Amniotic stem cell (primary cell): ENCODE data around the gene PARVA.

Experiments used
- DNase-seq: peaks from one replicate; lab custom pipeline; 2025; lab: John Stamatoyannopoulos, UW

Gene PARVA

DNA sequence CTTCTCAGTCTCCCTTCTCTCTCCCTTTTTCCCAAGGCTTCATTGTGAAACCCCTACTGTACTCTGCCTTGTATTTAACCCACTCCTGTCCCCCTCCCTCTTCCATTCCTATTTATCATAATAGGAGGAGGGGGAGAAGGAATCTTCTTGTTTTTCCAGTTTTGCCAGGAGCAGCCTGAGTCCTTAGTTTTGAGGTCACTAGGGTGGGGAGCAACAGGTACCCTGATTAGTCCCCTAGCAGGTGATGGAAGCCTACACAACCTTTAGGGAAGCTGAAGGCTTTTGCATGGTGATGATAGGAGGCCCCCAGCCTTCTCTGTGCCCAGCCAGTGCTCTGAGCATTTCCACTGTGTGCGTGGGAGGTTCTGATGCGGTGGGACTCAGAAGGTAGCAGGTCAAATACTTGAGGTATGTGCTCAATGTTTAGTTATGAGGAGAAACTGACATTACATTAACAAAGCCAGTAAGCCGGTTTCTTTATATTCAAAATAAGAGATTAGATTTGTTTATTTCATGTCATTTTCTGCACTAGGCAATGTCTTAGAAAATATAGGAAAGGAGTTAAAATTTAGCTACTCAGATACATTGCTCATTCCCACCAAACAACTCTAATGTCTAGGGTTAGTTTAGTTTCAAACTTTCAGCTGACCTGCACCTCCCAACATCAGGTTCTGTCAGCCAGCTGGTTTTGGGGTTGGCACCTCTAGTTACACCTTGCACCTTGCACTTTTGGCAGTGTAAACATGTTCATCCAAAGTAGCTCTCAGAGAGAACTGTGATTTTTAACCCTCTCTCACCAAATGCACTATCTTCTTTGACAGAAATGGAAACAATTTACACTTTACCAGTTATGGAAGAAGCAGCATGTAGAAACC, 26.0 kb downstream of the PARVA start:
- DNase-seq: no peak

DNA sequence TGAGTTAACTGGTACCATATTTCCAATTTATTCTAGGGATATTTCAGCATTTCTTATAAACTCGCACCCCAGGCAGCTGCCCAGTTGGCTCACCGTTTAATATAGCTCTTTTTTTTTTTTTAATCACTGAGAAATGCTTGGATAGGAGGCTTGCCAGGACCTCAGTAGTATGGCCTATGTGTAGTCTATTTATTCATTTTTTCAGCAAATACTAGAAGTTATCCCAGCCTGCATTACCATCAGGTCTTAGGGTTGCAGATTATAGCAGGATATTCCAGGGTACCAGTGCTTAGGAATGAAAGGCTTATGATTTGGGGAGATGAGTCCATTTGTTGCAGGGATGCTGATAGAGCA, 26.6 kb downstream of the PARVA start:
- no peak for DNase-seq

DNA sequence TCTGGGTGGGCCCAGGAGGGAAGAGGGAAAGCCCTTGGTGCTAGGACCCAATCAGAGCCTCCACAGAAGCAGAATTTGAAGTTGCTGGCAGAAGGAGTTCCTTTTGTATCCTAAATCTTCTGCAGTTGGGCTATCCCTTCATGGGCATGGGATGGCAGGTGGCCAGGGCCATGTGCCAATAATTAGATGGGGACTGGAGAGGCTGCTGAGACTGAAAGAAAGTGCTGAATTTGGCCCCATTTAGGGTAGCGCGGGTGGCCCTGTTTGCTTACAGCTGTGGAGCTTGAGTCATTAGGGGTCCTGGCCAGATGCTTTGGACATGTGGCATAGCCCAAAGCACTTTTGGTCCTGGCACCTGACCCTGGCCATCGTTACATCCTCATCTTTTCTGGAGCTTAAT, 27.1 kb downstream of the PARVA start:
- DNase-seq: no peak

DNA sequence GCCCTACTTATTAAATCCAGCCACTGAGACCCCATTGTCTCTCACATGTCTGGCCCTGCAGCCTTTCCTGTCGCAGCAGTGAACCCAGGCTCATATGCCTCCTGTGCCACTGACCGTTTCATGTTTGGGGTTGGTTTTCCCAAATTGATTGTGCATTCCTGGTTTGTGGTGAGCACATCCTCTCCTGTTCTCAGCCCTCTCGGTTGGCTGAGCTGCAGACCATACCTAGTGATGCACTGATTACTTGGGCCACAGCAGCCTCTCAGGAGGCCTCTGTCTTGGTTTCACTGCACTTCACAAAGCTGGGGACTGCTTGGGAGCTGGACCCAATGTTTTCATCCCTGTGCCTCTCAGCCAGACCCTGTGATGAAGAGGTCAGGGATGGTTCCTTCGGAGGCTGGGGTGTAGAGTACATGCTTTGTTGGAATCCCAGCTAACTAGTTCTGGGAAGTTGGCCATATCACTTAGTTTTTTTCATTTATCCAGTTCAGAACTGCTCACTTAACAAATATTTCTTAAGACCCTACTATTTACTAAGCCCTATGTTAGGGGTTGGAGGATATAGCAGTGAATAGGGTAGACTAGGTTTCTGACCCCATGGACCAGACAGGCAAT, 30.9 kb downstream of the PARVA start:
- DNase-seq: no peak

DNA sequence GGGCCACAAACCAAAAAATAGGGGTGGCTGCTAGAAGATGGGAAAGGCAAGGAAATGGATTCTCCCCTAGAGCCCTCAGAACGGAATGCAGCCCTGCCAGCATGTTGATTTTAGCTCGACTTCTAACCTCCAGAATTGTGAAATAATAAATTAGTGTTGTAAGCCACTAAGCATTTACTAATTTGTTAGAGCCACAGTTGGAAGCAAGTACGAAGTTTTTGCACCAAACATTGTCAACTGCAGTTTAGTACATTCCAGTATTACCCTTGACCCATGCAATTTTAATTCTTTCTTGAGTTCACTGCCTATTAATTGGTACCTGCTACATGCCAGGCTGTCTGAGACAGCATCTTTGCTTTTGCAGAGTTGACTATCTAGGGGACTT, 32.2 kb downstream of the PARVA start:
- DNase-seq: no peak

DNA sequence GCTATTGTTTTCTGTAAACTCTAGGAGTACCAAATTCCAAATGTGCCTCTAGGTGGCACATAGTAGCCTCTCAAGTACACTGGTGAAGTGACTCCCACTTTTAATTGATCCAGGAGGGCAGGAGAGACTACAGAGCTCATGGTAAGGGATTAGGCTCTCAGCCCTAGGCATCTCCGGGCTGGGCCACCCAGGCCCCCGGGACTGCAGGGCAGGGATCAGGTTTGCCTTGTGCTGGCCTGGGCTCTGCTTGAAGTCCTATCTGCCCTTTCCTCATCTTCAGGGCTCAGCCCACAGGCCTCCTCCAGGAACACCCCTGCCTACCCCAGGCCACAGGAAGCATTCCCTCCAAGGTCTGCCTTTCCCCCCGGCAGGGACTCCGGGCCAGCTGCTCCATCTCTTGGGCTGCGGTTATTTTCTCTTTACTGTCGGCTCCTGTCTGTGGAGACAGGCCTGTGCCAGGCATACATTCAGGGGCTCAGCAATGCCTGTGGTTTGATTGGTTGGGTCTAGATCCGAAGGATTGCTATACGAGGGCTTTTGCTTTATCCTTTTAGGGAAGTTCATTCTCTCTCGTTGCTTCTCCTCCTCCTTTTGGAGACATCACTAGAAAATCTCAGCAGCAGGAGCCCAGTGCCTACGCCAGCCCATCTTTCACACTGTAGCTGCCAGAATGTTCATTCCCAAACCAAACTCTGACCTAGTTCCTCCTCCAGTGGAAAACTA, 32.8 kb downstream of the PARVA start:
- DNase-seq: no peak

DNA sequence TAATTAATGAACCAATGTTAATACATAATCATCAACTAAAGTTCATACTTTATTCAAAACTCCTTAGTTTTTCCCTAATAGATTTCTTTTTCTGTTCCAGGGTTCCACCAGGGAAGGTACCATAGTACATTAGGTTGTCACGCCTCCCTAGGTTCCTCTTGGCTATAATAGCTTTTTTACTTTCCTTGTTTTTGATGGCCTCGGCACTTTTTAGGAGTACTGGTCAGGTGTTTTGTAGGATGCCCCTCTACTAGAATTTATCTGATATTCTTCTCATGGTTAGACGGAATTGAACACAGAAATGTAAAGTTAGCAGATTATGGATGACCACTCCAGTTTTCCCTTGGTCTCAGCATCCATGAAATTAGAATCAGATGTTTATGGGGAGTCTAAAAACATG, 34.0 kb downstream of the PARVA start:
- no peak for DNase-seq

DNA sequence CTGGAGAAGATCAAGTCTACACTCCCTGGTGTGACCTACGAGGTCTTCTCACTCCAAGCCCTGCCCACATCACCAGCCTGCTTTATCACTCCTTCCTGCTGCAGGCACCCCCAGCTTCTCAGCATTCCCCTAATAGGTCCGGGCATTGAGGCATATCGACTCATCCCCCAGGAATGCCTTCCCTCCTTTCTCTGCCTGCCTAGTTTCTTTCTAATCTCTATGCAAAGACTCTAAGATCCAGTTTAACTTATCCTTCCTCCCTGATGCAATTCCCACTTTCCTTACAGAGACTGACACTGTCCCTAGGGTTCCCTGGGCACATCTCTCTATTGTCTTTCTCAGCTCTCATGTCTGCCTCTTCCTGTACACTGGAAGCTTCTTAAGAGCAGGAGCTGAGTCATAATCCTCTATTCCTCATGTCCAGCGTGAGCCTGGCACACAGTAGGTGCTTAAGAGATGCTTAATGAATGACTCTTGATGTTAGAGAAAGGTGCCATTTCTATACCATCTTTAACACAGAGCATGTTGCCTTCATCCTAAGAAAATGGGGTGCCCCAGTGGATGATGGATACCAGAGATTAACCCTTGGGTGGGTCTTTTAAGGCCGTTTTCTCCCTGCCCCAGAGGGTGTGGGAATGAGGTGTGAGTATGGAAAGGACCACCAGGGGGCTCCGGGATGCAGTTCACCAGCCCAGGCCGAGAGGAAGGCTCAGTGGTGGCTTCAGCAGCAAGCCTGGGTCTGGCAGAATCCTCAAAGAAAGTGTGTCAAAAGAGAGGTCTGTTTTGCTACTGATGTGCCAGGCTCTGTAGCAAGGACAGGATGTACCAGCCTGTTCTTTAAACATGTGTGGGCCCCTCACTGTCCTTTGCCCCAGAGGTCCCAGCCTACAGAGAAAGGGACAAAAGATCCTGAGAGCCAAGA, 34.7 kb downstream of the PARVA start:
- peak; percentile 86 for DNase-seq

DNA sequence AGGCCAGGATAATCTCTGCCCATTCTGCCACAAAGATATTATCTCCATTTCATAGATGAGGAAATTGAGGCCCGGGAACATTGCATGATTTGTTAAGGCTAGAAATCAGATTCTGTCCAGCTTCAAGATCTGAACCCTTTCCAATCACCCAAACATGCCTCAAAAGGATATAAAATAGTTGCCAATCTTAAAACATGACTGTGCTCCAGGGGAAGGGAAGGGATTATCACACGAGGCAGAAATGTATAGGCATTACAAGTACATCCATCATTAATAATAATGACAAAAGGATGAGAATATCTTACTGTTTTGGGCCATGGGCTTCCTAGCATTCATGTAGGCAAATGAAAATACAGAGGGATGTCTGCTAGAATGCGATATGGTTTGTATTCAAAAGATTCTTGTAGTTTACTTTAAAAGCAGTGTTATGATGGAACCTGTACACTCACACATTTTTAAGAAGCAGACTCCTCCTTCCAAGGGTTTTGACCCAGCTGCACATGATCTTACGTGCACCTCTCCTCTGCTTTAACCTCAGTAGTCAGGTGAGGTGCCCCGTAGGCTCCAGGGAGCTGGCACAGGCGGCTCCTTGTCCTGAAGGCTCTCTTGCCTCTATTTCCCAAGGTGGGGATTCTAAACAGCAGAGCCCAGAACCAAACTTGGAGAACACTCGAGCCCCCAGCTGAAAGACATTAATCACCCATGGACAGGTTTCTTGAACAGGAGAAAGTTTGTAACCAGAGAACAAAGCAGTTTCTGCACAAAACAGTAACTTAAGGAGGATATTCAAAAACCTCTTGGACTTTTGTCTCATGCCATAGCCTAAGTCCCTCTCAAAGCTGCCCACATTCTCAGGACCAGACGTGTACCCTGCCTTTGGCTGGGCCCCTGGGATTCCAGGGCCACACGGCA, 36.0 kb downstream of the PARVA start:
- DNase-seq: no peak

DNA sequence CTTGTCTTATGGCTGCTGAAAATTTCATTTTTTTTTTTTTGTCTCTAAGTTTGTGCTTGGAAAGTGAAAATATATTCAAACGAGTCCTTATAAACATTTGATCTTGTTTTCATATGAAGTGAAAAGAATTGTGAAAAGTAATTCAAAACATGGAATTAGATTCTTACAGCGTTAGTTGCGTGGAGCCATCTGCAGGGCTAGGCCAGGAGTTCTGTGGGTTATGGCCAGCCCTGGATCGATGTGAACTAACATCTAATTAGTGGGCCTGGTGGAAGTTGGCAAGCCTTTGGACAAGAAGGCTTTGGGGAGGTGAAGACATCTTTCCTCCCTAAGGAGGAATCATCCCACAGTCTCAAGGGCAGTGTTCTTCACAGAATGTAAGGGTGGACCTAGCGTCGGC, 37.2 kb downstream of the PARVA start:
- DNase-seq: no peak

DNA sequence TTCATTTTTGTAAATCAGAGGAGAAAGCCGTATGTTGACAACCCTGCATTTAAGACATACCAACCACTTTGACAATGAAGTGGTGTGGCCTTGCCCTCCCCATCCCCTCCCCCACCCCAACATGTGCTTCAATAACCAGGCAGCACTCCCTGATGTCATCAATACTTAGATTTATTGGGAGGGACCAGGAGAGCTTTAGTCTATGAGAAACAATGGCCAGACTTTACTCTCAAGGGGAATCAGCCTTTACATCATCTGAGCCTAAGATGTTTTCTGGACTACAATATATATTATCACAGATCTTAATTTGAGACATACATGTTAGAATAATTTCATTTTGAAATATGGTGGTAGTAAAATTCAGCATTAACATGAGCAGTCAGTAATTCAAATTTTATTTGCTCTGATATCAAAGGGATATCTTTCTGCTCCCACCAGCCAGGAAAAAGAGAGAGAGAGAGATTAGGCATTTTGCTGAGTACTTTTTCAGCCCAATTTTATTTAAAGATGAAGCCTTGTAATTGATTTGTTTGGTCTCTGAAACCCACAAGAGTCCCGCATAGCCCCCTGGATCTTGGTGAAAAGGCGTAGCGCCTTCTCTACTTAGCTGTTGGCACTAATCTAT, 38.1 kb downstream of the PARVA start:
- DNase-seq: no peak

DNA sequence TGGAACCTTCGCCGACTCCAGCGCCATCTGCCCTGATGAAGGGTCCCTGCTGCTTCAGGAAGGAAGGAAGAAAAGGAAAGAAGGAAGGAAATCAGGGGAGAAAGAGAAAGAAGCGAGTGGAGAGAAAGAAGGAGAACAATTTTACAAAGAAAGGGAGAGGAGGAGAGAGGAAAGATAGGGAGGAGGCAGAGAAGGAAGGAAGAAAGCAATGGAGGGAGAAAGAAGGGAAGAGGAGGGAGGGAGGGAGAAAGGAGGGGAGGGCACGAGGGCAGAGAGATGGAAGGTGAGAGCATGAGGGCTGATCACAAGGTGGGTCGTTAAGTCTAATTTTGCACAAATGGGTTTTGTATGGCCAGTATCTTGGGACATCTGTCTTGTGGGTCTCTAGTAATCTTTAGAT, 39.2 kb downstream of the PARVA start:
- no peak for DNase-seq

DNA sequence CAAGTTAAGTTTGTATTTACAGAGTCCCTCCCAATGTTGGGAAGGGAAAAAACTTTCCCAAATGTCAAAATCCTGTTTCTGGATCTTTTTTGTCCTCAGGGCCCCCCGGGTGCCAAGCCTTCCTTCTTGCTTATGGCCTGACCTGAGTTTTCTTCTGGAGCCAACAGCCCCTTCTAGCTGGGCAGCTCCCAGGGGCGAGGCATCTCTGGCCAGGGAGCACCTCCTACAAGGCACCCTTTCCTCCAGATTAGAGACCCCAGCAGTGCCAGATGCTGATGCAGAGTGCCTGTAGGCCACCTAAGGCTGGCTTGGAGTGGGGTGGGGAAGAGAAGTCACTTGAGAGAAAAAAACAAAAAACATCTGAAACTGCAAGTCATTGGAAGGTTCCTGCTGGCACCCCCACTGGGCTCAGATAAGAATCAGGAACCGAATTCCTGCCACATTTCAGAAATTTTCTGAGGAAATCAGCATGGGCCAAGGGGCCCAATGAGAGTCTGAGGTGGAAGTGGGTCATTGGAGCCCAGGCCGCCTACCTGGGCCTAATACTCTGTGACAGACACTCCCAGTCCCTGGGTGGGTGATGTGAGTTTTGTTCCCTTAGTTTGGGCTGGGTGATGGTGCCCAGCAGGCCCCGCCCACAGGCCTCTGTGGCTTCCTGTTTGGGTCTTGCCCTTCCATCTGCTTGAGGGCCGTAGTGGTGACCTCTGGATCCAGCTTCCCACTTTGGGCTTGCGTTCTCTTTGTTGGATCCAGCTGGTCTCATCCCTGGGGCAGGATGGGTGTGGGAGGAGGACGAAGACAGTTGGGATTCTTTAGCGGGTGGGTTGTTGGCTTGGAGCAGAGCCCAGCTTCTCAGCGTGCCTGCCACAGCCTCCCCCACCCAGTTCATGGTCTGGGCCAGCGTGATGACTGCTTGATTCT, 40.6 kb downstream of the PARVA start:
- DNase-seq: no peak

DNA sequence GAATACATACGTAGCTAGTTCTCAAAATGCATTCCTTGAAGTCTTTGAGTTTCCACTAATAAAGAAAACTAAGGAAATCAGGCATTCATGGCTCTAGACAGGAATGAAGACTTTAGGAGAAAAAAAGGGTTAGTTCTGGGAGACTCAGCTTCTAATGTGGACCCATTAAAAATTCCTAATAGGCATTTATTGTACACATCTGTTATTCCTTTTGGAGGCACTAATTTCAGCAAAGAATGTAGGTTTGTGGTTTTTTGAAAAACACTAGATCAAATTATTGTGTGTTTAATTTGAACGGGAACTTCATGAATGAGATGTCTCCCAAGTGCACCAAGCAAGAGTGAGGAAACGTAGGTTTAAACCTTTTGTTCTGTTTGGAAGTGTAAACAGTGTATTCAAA, 42.7 kb downstream of the PARVA start:
- no peak for DNase-seq

DNA sequence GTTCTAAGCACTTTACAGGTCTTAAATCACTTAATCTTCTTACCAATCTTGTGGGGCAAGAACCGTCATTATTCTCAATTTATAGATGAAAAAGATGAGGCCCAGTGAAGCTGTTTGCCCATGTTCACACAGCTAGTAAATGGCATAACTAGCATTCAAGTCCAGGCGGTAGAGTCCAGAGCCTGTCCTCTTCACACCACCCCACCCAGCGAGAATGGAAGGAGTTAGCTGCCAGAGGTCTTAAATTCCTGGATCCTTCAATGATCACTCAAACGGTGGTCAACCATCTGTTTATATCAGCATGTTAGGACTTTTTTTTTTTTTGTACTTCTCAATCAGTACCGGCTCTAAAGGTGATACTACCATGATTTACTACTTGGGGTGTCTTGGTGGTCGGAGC, 43.3 kb downstream of the PARVA start:
- no peak for DNase-seq

DNA sequence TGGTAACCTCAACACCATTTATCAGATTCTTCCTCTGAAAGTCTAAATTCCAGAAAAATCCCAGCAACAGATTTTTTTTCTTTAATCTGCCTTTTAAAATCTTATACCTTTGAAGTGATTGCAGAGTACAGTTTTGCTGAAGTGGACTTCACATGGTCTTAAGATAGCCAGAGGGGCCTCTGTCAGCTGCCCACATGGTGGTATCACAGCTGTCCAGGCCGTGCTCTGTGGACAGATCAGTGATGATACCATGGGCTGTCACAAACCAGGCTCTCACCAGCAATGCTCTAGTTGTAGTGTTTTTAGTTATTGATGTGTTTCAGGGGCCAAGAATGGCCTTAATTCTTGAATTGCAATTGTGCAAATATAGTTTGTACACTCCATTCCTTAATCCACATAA, 44.0 kb downstream of the PARVA start:
- no peak for DNase-seq

DNA sequence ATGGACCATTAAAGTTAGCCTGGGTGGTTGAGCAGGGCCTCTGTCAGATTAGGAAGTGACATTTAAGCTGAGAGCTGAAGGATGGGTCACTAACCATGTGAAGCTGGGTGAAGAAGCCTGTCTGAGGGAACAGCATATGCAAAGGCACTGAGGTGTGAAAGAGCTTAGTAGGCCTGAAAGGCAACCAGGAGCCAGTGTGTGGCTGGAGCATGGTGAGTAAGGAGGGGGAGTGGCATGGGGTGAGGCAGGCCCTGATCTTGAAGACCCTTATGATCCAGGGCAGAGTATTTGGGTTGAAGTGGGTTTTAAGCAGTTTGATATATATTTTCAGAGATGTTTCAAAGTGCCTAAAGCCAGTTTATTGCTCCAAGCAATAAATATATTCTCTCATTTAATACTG, 48.8 kb downstream of the PARVA start:
- no peak for DNase-seq

DNA sequence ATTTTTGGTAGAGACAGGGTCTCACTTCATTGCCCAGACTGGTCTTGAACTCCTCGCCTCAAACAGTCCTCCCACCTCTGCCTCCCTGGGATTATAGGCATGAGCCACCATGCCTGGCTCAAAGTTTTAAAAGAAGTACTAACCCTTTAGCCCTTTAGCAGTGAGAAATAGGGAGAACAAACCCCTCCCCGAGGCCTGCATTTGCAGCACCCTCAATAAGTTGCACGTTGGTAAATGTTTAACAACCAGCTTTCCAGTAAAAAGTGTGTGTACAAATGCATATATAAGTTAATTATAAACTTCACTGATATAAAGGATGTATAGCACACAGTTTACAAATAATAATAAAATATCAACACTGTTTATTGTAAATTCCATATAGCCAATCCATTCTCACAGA, 51.8 kb downstream of the PARVA start:
- DNase-seq: no peak

DNA sequence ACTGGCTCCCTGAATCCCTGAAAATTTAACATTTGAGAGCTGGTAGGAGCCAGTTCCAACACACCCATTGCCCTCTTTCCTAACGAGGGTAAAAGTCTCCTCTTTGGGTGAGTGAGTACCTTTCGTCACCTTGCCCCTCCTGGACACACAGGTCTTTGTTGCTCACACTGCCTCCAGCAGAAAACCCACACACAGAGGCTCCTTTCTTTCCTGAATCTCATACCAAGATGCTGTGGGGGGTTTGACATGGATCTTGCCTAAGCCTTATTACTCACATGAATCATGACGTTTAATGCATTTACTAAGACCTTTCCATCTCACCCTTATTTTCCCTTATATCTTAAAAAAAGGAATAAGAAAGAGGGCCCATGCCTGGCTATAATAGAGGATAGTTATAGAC, 53.0 kb downstream of the PARVA start:
- DNase-seq: no peak
